Activated CD4-positive, alpha-beta T cell treated with anti-CD3 and anti-CD28 coated beads, Interleukin-2, amount 50 U/mL, for 48 hours (primary cell): Measurements from ENCODE around the gene TMEM116.
"Not testable (repeated sequence)": the region's sequence is repeated elsewhere in the genome, so short reads cannot be mapped to it uniquely, and the experiment has no call there.

ENCODE experiments used
- DNase-seq, 2 experiments: peaks; one replicate each; pipeline ENCODE4 v3.0.0-alpha.2; 2020

Gene TMEM116

GRCh38 chr12:111975161-111975931, 37.6 kb downstream of the TMEM116 start:
- DNase-seq, result no peak

GRCh38 chr12:111971800-111972199, 41.2 kb downstream of the TMEM116 start:
- DNase-seq, result no peak

GRCh38 chr12:111964935-111965334, 48.0 kb downstream of the TMEM116 start:
- no peak for DNase-seq

- DNase-seq, result not testable (repeated sequence)
These were observed 53.4 kb downstream of the TMEM116 start for GRCh38 chr12:111959518-111959917.

- not testable (repeated sequence) for DNase-seq
These were observed 55.7 kb downstream of the TMEM116 start for GRCh38 chr12:111957224-111957623.

- no peak for DNase-seq
These were observed 58.0 kb downstream of the TMEM116 start for GRCh38 chr12:111954969-111955368.

GRCh38 chr12:111953455-111953854, 59.5 kb downstream of the TMEM116 start:
- DNase-seq, result no peak

- not testable (repeated sequence) for DNase-seq
These were observed 60.7 kb downstream of the TMEM116 start for GRCh38 chr12:111952084-111952787.

- DNase-seq, result not testable (repeated sequence)
These were observed 61.8 kb downstream of the TMEM116 start for GRCh38 chr12:111950961-111951676.

GRCh38 chr12:111943929-111944328, 69.0 kb downstream of the TMEM116 start:
- DNase-seq, result no peak

GRCh38 chr12:111942557-111942956, 70.4 kb downstream of the TMEM116 start:
- no peak for DNase-seq

GRCh38 chr12:111937429-111937828, 75.5 kb downstream of the TMEM116 start:
- DNase-seq, result no peak

GRCh38 chr12:111936869-111937268, 76.1 kb downstream of the TMEM116 start:
- no peak for DNase-seq

- DNase-seq, result no peak
These were observed 80.7 kb downstream of the TMEM116 start for GRCh38 chr12:111932241-111932640.

GRCh38 chr12:111927346-111927745, 85.6 kb downstream of the TMEM116 start:
- no peak for DNase-seq

- DNase-seq, result no peak
These were observed 86.3 kb downstream of the TMEM116 start for GRCh38 chr12:111926631-111927030.

- no peak for DNase-seq
These were observed 87.8 kb downstream of the TMEM116 start for GRCh38 chr12:111925171-111925570.

GRCh38 chr12:111907740-111908139, 105.2 kb downstream of the TMEM116 start:
- DNase-seq, result no peak

- DNase-seq, result no peak
These were observed 107.5 kb downstream of the TMEM116 start for GRCh38 chr12:111905502-111905901.

- DNase-seq, result no peak
These were observed 108.5 kb downstream of the TMEM116 start for GRCh38 chr12:111904446-111904975.

- no peak for DNase-seq
These were observed 111.8 kb downstream of the TMEM116 start for GRCh38 chr12:111901182-111901581.

GRCh38 chr12:111894556-111894955, 118.4 kb downstream of the TMEM116 start:
- no peak for DNase-seq

- DNase-seq, result no peak
These were observed 119.7 kb downstream of the TMEM116 start for GRCh38 chr12:111893287-111893686.
